Choroid plexus epithelial cell (primary cell): Measurements from ENCODE around the gene NLN.

Experiments used
- DNase-seq: peaks from one replicate; pipeline ENCODE4 v3.0.0-alpha.2; 2010; ENCODE audit warnings: low read depth
- H3K4me3 ChIP-seq: 2 replicates; pipeline ENCODE4 v1.5.1; 2011; ENCODE audit warnings: low read depth, mild to moderate bottlenecking, control low read depth, low read length, moderate library complexity
- CTCF ChIP-seq: conservative IDR thresholded peaks from 2 replicates; pipeline ENCODE4 v1.5.1; 2011; ENCODE audit warnings: low read depth, mild to moderate bottlenecking, control low read depth, inconsistent platforms, low read length, moderate library complexity

Gene NLN

DNA sequence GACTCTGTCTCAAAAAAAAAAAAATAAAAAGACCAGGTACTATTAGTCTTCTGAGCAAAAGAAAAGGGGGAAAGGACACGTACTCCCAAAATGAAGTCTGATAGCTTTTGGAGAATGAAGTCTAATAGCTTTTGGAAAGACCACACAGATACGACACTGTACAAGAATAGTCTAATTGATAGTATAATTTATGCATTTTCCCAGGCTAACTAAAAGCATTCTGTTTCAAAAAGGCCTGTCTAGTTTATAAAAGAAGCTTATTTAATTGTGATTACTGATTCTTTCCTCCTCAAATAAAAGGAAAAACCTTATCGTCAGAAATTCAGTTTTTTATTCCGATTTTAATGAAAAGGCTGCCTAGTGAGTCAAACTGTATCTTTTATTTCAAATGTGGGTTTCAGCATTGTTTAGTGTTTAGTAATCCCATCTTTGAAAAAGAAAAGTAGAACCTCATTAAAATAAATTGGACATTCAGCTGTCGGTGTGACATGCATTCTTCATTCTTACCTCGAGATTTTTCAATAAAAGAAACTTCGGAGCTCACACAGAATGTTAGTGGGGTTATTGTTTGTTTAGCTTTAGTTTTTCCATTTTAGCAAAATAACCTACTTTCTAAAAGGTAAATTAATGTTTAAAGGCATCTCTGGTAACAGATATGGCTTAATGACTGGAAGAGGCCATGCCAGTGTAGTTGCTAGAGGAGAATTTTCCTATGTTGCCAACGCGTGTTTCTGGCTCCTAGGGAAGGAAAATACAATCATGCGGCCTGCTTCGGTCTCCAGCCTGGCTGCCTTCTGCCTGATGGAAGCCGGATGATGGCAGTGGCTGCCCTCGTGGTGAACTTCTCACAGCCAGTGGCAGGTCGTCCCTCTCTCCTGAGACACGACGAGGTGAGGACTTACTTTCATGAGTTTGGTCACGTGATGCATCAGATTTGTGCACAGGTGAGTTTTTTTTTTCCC is 70.0 kb downstream of the NLN start:
- no peak overlapping the region for H3K4me3 ChIP-seq
- no peak for DNase-seq
- TF ChIP-seq CTCF, result no peak

DNA sequence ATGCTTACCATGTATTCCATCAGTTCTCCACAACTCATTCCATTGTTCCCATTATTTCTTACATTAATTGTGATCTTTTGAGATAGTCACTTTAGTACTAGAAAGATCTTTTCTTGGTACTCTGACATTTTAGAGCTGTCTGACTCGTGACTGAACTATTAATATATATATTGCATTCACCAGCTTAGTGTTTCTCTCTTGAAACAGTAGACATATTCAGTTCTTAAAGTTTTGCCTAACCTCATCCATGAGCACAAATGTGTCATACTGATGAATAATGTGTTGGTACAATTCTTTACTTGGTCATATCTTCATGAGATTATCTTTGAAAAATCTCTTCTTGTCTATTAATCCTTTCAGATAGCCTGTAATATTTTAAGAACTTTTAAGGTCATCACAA is 74.3 kb downstream of the NLN start:
- DNase-seq, result no peak
- no peak overlapping the region for H3K4me3 ChIP-seq
- no peak for TF ChIP-seq CTCF

DNA sequence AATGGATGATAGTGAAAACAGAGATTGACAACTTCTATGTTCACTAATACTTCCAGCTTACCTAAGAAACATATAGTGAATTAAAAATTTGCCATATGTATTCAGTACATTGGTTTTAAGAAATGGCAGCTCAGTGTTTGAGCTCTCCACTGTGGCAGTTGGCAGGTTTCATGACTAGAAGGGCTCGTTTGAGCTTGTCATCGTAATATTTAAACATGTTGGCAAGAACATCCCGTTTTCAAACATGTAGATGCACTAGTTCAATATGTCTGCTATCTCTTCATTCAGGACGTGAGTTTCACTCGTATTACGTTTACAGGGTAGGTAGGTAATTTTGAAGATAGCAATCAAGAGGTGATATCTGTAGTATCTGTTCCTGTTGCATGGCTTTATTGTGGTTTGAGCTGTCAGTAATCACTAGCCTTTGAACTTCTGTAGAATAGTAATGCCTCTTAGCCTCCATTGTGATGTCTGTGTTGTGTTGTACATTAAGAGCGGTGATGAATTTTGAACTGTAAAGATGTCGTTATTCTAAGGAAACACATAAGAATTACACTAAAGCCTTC is 74.8 kb downstream of the NLN start:
- no peak for DNase-seq
- H3K4me3 ChIP-seq, result no peak overlapping the region
- no peak for TF ChIP-seq CTCF

DNA sequence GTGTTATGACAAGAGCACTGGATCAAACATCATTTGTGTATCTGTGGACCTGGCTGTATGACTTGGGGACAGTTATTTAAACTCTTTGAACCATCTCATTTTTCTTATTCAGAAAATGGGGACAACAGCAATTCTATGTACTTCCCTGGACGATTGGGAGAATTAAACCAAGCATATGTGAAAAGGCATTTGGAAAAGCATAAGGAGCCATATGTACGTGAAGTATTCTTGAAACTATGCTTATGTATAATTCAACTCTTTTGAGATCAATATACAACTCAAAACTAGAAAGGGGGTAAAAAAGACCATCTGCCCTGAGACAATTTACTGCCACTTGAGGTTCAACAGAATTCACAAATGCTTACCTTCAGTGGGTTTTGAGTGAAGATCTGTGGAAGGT is 75.5 kb downstream of the NLN start:
- no peak overlapping the region for H3K4me3 ChIP-seq
- no peak for DNase-seq
- TF ChIP-seq CTCF, result no peak

GRCh38 chr5:65799857-65800256 is 77.9 kb downstream of the NLN start:
- no peak for TF ChIP-seq CTCF
- DNase-seq, result no peak
- H3K4me3 ChIP-seq, result no peak overlapping the region

- DNase-seq, result peak; percentile 20
- no peak overlapping the region for H3K4me3 ChIP-seq
- TF ChIP-seq CTCF, result no peak
These were observed 78.8 kb downstream of the NLN start for GRCh38 chr5:65800775-65801174.
